D341Med (cell line): Measurements from ENCODE around the gene ADAMTS16.

ENCODE experiments used
- DNase-seq: peaks from one replicate; pipeline ENCODE4 v3.0.0; 2012; ENCODE audit warnings: low spot score

Gene ADAMTS16

GRCh38 chr5:5287419-5287818 is 147.3 kb downstream of the ADAMTS16 start:
- no peak for DNase-seq

DNA sequence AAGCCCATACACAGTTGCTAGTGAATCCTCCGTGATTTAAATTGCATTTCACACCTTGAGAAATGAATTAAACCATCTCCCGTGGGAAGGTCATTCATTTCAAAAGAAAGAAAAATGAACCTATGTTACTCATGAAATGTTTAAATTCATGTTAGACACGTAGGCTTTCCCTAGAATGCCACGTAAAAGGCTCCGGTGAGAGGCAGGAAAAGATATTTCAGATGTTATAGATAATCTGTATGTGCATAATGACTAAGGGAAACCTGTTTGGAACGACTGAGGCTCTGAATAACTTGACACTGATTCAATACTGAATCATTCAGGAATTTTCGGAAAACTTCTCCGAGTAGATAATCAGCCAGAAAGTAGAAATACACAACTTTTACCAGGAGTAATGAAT is 148.1 kb downstream of the ADAMTS16 start:
- DNase-seq = no peak

GRCh38 chr5:5289537-5289936 is 149.4 kb downstream of the ADAMTS16 start:
- DNase-seq = no peak

DNA sequence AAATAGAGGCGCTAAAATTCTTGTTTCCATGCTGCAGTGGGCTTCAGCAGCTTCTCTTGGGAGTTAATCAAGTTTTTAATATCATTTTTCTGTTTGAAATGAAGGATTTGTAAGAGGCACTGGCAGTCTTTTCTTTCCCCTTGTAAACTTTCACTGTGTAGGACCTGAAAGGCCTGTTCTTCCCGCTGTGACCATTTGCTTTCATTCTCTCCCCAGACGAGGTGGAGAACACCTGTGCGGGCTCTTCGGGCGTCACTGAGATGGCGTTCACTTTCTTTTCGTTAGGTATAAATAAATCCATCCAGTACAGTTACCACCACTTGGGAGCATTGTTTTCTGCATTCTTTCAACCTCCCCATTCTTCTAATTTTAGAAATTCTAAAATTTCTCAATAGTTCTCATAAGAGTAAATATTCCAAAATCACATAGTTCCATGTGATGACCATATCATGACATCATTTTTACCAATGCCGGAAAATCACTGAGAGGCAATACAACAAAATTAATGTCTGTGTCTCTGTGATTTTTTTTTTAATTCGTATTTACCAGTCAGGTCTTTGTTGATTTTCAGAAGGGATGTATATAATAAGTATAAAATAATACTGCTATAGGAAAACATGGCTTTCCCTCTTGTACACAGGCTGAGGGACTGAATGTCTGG is 150.7 kb downstream of the ADAMTS16 start:
- DNase-seq = no peak

GRCh38 chr5:5291357-5291756 is 151.2 kb downstream of the ADAMTS16 start:
- DNase-seq = no peak

GRCh38 chr5:5293029-5293428 is 152.9 kb downstream of the ADAMTS16 start:
- no peak for DNase-seq

- no peak for DNase-seq
Observed at GRCh38 chr5:5294429-5294828, 154.3 kb downstream of the ADAMTS16 start.

DNA sequence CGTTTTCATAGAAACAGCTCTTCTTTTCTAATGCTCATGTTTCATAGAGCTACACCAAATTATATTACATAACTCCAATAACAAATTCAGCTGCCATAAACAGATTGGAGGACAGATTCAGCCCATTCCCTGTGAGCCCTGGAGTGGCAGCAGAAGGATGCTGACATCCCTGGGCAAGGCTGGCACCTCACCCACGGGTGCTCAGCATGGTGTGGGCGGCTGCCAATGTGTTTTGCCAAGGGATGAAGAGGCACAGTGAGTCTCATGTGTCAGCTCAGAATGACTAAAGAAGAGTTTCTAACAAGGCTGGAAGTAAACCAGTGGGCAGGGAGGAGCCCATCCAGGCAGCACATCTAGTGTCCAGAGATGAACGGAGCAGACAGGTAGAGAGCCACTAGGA is 155.2 kb downstream of the ADAMTS16 start:
- no peak for DNase-seq

DNA sequence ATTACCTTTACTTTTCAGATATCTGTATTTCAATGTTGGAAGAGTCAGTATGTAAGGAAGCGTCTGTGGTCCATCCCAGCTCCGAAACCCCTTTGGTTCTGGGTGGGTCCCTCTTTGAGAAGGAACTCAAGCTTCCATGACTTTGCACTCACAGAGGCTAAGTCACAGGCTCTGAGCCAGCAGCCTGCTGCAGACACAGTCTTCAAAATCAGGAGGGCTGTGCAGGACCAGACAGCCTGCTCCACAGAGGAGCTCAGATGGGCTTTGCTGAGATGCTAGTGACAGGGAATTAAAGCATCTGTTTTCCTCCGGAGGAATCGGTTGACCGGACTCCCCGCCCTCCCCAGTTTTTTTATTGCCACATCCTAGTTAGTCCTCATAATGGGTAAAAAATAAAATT is 155.9 kb downstream of the ADAMTS16 start:
- DNase-seq = no peak

DNA sequence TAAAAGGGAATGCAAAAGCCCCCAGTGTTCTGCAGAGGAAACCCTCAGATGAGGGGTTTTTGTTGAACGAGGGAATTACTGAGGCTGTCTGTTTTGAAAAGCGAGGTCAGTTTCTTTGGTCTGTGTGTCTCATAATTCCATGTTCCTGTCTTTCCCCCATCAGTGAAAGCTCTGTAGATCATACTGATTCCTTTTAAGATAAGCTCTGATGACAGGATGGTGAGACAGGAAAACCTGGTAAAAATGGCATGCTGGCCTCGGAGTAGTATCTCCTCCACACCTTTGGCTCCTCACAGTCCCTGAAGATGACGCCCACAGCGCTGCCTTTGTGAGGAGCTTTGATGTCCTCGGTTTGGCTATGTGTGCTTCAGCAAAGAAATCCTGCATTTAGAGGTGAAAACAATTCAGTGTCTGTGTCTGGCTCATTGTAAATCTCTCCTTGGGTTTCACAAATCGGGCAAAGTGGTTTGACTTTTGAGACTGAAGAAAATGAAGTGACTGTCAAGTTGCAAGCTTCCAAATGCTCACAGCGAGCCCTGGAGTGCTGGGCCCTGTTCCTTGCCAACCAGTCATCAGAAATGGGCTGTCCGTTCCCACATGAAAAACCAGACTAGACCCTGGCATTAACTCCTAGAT is 157.4 kb downstream of the ADAMTS16 start:
- DNase-seq = no peak

DNA sequence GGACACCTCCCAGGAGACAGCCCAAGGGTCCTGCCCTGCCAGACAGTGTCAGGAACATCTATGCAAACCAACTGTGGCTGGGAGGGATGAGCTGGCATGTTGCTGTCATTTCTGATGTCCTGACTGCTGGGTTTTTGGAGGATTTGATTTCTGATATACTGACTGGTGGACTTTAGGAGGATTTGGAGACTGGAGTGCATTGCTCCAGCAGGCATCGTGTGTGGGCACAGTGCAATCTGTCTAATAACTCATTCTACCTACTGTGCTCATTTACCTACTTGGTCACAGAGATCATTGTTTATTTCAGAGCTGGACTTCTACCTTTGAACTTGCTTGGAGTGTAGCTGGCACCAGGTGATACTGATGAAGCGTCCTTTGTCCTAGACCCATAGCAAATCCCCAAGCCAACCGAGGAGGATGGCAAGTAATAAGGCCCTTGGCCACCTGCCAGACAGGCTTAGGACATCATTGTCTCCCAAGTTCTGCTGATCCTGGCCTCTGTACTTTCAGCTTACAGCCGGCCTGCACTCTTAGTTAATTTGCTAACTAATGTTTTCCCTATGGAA is 158.0 kb downstream of the ADAMTS16 start:
- DNase-seq = no peak

DNA sequence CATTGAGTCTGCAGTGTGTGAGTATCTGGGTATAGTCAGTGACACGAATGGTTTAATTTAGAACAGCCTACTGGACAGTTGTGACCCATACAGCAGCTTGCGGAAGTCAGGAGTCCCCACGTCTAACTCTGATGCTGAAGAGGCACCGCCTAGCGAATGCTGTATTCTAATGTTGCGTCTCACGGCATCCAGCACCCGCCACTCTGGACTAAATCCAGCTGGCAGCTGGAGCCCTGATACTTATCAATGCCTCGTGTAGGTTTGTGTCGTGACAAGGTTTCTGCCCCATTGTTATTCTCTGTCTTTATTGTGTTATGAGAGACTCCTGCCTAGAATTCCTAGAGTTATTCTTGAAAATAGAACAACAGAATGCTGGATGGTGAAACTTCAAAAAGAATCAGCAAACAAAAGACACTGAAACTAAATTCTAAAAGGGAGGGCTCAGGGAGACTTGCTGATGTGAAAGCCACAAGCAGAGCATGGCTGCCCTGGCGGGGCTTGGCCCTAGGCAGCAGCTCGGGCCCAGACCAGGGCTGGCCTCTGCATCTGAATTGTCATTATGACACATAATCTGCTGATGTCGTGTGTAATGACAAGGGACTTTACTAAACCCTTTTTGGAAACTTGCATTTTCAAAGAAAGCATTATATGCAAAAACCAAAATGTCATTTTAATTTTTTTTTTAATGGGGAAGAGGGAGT is 158.9 kb downstream of the ADAMTS16 start:
- DNase-seq = no peak

- DNase-seq = no peak
Observed at GRCh38 chr5:5301176-5301575, 161.0 kb downstream of the ADAMTS16 start.

DNA sequence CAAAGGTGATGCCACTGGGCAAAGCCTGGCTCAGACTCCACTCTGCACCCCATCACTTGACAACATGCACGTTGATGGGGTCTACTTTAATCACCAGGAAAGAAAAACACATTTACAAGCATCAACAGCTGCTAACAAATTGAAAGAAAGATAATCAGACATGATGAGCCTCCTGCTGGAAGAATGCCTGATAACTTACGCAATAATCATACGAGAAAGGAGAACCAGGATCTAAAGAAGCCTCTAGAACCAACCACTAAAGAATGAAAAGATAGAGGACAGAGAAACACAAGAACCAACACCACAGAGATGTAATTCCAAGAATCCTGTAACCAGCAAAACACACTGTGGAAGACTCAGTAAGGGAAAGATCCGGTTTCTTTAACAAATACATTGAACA is 162.1 kb downstream of the ADAMTS16 start:
- no peak for DNase-seq

- no peak for DNase-seq
Observed at GRCh38 chr5:5303242-5303641, 163.1 kb downstream of the ADAMTS16 start.

DNA sequence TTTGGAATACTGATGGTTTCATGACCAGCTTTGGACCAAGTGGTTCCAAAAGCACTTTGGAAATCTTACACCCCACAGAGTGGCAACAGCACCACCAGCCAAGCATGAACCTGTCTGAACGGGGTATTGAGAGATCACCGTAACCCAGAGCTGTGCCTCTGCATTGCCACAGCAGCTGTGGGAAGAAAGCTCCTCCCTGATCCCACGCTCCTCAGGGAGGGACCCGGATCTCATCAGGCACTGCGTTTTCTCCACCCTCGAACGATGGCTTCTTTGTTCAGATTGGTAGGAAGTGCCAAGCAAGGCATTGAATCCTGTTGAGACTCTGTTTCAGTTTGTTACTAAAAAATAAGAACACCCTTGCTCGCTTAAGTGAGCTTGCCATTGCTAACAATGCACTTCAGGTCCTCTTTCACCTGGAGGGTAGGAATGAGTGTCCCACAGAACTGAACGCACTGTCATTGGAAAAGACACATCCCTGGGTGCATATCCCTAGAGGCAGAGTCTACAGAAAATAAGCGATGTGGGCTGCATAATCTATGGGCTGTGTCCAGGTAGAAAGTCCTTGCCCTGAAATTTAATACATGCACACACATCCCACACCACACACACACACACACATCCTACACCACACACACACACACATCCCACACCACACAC is 164.4 kb downstream of the ADAMTS16 start:
- DNase-seq = no peak

GRCh38 chr5:5306696-5307095 is 166.6 kb downstream of the ADAMTS16 start:
- DNase-seq = no peak

GRCh38 chr5:5308319-5308718 is 168.2 kb downstream of the ADAMTS16 start:
- DNase-seq = no peak

DNA sequence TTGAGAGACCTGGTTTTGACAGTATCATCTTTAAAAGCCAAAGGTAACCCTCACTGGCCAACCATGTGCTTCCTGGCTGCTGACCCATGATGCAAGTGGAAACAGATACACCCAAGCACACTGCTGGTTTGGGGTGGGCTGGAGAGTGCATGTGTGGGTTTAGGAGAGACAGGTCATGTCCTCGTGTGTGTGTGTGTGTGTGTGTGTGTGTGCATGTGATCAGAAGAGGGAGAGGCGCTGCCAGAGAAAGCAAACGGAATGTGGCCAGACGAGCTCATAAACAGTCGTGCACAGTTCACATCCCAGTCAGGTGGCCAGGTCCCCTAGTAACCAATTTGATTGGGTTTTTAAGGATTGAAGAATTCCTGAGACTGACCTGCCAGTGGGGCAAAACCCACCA is 169.5 kb downstream of the ADAMTS16 start:
- DNase-seq = no peak

DNA sequence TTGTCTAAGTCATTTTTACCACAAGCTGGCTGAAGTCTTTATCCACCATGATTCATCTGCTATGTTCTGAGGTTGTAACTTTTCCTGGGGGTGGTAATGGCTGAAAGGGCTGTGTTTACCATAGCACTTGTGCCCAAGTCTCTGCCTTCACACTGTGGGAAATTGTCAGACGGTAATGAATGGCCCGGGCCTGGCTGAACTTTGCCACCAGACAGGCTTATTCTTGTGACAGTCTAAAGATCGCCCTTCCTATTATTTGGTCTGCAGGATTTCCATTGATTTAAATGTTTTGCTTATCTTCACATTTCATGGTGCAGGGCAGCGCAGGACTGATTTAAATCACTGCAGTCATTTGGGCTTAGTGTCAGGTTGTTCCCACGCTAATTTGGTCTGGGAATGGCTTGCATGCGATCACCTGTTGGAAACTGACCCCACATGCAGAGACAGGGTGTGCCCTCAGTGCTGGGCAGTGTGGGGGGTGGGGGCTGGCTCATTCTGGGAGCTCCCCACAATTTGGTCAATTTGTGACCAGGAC is 173.0 kb downstream of the ADAMTS16 start:
- DNase-seq = no peak

- no peak for DNase-seq
Observed at GRCh38 chr5:5314166-5314565, 174.0 kb downstream of the ADAMTS16 start.

DNA sequence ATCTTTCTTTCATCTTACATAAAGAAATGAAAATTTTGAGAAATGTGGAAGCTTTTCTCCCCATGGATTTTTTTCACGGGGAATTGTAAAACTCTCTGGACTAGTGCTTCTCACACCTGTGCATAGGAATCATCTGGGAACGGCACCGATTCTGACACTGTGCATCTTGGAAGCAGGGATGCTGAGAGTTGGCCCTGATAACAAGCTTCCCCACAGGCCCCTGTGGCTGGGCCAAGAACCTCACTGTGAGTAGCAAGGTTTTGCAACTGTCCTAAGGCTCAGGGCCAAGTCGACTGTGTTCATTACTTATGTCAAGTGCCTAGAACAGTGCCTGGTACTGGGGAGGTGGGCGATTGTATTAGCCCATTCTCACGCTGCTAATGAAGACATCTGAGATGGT is 174.5 kb downstream of the ADAMTS16 start:
- no peak for DNase-seq
